ENCODE results near the gene UCP2. TPM values are rescaled to one million over a fixed set of nuclear protein-coding genes. Genes with fewer than 3 reads are reported as not detected.

The UCP2 gene
- total and polyA plus RNA-seq, 9 of the 15 experiments (the other 6 are each of a cell fraction or from before 2014, with no cell fraction given) = 19.2 to 216 (median 87.9) TPM

- TF ChIP-seq AFF1 (IDR thresholded peaks at IDR 0.05; ENCODE audit: low read depth in 1 of 2, partially characterized antibody in 2 of 2) (peak in 1 of 2 experiments; percentile 81), ARID3A (IDR thresholded peaks at IDR 0.05; ENCODE audit: borderline replicate concordance, low read depth, low read length) (peak; percentile 66; the same call in 1 of the 2 replicates), BRD9 (IDR thresholded peaks at IDR 0.05; ENCODE audit: low read depth, partially characterized antibody) (peak; percentile 43), ZNF592 (IDR thresholded peaks at IDR 0.05) (peak; percentile 99), RUNX1 (IDR thresholded peaks at IDR 0.05; ENCODE audit: low read depth) (peak; percentile 89; the same call in 1 of the 2 replicates), MBD2 (IDR thresholded peaks at IDR 0.05; ENCODE audit: borderline replicate concordance, low read depth) (peak; percentile 81), ZNF311 (CRISPR knock-in tag; IDR thresholded peaks at IDR 0.05) (peak; percentile 83), MAZ (CRISPR knock-in tag; conservative IDR thresholded peaks at IDR 0.05 in 1 of 2, IDR thresholded peaks at IDR 0.05 in 1 of 2) (peak; percentile 83 to 84), MAX (CRISPR knock-in tag; IDR thresholded peaks at IDR 0.05) (peak; percentile 95), NFIC (IDR thresholded peaks at IDR 0.05) (peak; percentile 96), ZBTB17 (CRISPR knock-in tag; IDR thresholded peaks at IDR 0.05) (peak; percentile 81), DPF2 (IDR thresholded peaks at IDR 0.05) (peak; percentile 98), HBP1 (CRISPR knock-in tag; IDR thresholded peaks at IDR 0.05) (peak; percentile 87), NR4A1 (CRISPR knock-in tag; IDR thresholded peaks at IDR 0.05) (0 out of 2 replicates have a peak, but pooled peaks have one; percentile 22), NR4A1 (tag; IDR thresholded peaks at IDR 0.05) (peak; percentile 90)
Observed at GRCh38 chr11:74011360-74012073, 28.9 kb upstream of the UCP2 start (continued).

Data from K562 (cell line).